Activated CD4-positive, CD25-positive, alpha-beta regulatory T cell treated with anti-CD3 and anti-CD28 coated beads, Interleukin-2, amount 50 U/mL, for 72 hours (primary cell): ENCODE results near the gene KCNQ1.

Experiments used
- DNase-seq: peaks from one replicate; pipeline ENCODE4 v3.0.0; 2021

KCNQ1 gene

DNA sequence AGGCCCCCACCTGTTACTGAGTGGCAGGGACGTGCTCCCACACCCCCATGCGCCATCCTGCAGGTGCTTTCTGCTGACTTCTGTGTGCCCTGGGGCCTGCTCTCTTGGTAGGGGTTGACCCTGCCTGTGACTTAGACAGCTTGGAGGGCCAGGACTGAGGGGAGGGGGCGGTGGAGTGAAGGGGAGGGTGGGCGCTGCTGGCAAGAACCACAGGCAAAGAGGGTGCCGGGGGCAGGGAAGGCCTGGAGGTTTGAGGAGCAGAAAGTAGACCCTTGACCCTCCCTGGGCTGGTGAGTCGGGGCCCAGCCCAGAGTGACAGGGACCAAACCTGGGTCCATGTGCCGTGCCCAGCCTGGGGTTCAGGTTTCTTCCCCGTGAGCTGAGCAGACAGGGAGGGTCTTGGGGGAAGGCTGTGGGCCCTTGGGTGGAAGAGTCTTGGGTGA, 17.8 kb downstream of the KCNQ1 start:
- no peak for DNase-seq

DNA sequence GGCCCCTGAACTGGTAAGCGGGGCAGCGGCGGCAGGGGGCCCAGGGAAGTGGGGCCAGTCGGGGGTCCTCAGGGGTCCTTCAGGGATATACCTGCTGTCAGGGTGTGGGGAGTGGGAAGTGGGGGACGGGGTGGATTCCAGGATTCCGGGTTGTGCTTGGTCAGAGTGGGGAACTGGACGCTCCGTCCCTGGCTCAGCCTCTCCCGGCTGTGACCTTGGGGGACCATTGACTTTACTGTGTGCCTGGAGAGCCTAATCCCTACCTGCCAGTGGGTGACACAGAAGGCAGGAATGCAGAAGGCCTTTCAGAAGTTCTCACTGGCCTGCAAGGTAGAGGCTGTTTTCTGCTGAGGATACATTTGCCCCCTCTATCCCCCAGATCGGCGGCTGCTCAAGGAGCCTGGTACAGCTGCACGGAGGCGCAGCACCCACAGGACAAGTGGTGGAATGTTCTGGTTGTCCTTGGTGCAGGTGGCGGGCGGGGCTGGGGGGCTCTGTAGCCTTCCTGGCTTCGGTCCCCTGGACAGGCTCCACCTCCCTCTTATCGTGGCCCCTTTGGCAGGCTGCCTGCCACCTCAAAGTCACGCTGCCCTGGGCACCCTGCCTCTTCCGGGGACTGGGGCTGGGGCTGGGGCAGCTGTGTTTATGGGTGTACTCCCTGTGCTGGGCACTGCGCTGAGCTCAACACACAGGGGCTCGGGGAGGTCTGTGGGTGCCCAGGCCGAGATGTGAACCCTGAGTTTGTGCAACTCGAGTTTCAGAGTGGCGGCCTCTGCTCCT, 18.4 kb downstream of the KCNQ1 start:
- DNase-seq = peak; percentile 25

GRCh38 chr11:2463766-2464277, 19.0 kb downstream of the KCNQ1 start:
- peak; percentile 25 for DNase-seq

- peak; percentile 25 for DNase-seq
Measured at GRCh38 chr11:2464451-2465165, 19.8 kb downstream of the KCNQ1 start.

- DNase-seq = peak; percentile 28
Measured at GRCh38 chr11:2465202-2466068, 20.6 kb downstream of the KCNQ1 start.

- DNase-seq = peak; percentile 24
Measured at GRCh38 chr11:2466069-2466801, 21.4 kb downstream of the KCNQ1 start.

GRCh38 chr11:2466869-2467694, 22.3 kb downstream of the KCNQ1 start:
- peak; percentile 49 for DNase-seq

DNA sequence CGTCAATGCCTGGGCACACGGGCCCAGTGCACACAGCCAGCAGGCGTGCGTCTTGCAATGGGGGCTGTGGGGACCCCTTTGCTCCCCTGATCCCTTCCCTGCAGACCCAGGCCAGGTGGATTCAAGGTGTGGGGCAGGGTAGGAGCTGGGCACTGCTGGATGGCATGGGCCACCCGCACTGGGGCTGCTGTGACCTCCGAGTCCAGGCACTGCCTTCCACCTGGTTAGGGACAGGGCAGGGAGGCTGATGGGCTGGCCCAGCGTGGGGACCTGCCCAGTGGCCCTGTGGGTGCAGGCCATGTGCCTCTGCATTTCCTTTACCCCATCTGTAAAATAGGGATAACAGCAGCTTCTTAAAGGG, 22.9 kb downstream of the KCNQ1 start:
- peak; percentile 28 for DNase-seq

DNA sequence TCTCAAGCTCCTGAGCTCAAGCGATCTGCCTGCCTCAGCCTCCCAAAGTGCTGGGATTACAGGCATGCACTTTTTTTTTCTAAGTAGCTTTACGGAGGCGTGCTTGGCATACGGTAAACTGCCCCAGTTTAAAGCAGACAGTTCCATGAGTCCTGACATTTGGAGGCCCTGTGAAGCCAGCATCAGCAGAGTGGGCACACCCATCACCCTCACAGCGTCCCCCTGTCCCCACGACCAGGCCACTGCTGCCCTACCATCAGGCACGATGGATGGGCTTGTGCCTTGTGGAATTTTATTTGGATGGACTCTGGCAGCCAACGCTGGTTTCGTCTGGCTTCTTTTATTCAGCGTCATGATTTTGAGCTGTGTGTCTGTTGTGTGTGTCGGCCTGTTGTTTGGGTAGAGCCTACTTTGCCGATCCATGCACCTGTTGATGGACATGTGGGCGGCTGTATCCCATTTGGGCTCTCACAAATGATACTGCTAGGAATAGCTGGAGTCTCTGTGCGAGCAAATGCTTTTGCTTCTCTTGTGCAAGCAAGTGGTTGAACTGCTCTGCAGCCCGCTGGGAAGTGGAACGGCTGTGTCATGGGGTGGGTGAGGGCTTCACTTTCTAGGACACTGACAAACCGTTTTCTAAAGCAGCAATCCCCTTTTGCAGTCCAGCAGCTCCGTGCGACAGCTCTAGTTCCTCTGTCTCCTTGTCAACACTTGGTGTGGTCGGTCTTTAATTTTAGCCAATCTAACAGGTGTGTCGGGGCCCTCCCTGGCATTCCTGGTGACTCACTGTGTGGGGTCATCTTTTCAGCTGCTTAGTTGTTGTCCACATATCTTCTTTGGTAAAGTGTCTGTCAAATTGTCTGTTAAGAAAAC, 23.8 kb downstream of the KCNQ1 start:
- peak; percentile 26 for DNase-seq

- no peak for DNase-seq
Measured at GRCh38 chr11:2470495-2470894, 25.7 kb downstream of the KCNQ1 start.

DNA sequence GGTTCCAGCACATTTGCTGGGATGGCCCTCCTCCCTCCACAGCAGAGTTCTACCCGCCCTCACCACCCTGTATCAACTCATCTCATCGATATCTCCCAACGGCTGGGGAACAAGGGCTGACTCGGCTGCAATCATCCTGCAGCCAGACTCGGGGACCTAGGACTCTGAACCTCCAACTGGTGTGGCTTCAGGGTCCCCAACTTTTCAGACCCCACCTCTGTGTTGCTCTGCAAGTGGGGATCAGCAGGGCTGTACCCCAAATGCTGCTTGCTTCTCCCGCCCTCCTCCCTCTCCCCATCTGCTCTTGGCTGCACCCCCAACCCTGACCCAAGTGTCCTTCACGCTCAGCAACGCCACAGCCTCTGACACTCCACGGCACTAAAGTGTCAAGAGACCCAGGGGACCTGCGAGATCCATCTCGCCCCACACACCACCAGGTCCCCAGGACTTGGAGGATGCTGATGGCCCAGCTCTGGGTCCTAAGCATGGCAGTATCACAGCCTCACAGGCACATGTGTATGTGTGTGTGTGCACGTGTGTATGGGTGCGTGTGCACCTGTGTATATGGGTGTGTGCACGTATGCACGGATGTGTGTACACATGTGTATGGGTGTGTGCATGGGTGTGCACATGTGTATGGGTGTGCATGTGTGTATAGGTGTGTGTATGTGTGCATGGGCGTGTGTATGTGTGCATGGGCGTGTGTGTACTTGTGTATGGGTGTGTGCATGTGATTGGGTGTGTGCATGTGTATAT, 26.4 kb downstream of the KCNQ1 start:
- DNase-seq = no peak

DNA sequence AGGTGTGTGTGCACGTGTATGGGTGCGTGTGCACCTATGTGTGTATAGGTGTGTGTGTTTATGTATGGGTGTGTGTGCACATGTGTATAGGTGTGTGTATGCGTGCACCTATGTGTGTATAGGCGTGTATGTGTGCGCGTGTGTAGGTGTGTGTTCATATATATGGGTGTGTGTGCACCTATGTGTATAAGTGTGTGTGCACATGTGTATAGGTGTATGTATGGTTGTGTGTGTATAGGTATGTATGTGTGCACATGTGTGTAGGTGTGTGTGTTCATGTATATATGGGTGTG, 26.9 kb downstream of the KCNQ1 start:
- no peak for DNase-seq

- no peak for DNase-seq
Measured at GRCh38 chr11:2472428-2473186, 27.8 kb downstream of the KCNQ1 start.

DNA sequence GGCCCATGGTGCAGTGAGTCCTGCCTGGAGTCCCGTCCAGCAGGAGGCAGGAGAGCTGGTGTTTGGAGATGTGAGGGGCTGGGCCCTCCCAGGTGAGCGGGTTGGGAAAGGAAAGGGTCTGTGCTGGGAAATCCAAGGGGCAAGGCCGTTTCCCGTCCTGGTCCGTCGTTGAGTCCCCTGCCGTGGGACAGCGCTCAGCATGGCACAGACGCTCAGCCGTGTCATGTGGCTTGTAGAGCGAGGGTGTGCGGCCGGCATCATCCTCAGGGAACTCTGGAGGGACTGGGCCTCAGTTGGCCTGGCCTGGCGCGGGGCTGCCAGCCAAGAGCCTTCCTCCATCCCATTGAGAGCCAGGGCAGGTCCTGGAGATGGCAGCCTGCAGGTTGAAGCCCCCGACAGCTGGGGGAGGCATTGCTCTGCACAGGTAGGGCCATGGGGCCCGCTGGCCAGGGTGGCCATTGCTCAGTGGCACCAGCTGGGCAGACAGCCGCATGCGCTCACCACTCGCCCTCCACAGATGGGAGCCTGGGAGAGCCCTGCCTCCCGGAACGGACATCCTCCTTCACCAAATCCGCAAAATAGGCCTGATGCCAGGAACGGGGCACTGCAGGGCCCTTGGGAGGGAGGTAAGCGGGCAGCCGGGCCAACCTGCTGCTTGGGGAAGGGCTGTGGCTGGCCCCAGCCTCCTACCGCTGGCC, 28.7 kb downstream of the KCNQ1 start:
- no peak for DNase-seq

- DNase-seq = no peak
Measured at GRCh38 chr11:2474059-2474901, 29.5 kb downstream of the KCNQ1 start.

GRCh38 chr11:2475136-2475918, 30.5 kb downstream of the KCNQ1 start:
- no peak for DNase-seq

DNA sequence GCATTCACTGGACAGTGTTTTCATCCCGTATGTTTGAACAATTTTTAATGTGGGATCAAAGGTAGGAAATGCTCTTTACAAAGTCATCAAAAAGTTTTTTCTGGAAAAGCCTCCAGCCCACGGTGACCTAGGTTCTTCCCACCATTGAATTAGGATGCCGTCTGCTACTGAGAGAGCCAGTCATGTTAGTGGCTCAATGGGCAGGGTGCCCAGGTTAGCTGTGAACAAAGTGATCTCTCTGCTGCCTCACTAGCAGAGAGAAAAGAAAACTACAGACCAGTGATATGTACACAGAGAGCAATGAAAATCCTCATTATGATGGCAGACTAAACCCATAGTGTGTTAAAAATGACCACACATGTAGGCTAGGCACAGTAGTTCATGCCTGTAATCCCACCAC, 32.4 kb downstream of the KCNQ1 start:
- DNase-seq = no peak
